T-helper 1 cell treated with Interleukin-12 subunit alpha and Interleukin-12 subunit beta and Interleukin-4 antibody, amounts not matched to agents 30 ng/mL and 1 ng/mL, for 36 hours (primary cell): Measurements from ENCODE around the gene OXER1. TPM values are rescaled to one million over a fixed set of nuclear protein-coding genes. Genes with fewer than 3 reads are reported as not detected.

Experiments
- intact Hi-C: fragments of 100-400 bp; cut with micrococcal nuclease; formaldehyde crosslinking; loops from one replicate; pipeline ENCODE4 v1.15.1; 2024
- total RNA-seq: library from RNA; stranded (reverse); gene quantifications from 2 replicates; pipeline ENCODE4 v1.2.3, GENCODE V29; 2022

Gene OXER1
- total RNA-seq, 1 donor from 2014 or later = 0.49 TPM

DNA sequence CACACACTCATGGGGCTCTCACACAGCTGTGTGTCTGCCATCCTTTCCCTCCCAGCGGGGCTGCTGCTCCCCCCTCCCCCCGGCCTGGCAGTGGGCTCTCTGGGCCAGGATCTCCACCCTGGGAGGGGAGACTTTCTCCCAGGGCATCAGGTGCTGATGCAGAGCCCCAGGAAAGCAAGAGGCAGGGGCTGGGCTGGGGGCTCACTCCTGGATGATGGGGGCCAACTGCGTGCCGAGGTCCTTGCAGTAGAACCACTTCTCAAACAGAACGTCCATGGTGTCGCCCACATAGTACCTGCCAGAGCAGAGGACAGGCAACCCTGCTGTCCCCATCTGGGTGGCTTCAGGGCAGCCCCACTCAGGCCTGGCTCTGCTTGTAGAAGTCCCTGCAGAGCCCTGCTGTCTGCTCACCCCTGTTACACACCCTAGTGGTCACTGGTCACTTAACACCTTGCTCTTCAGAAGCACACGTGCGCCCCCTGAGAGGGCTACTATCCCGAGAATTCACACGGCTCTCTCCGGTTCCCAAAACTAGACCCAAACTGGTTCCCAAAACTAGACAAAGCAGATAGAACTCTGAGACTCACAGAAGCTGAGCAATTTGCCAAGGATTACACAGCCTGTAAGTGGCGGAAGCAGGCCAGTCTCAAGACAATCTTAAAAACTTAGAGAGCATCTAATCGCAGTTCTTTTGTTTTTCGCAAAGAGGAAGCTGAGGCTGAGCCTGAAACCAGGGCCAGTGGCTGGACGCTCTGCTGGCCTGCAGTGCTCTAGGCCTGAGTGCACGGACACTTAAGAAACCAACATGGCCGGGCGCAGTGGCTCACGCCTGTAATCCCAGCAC lies 6.6 kb upstream of the OXER1 start:
- intact Hi-C loops = no loop called here

- intact Hi-C loops = no loop called here
Measured at GRCh38 chr2:42769583-42770287, 5.8 kb upstream of the OXER1 start.

DNA sequence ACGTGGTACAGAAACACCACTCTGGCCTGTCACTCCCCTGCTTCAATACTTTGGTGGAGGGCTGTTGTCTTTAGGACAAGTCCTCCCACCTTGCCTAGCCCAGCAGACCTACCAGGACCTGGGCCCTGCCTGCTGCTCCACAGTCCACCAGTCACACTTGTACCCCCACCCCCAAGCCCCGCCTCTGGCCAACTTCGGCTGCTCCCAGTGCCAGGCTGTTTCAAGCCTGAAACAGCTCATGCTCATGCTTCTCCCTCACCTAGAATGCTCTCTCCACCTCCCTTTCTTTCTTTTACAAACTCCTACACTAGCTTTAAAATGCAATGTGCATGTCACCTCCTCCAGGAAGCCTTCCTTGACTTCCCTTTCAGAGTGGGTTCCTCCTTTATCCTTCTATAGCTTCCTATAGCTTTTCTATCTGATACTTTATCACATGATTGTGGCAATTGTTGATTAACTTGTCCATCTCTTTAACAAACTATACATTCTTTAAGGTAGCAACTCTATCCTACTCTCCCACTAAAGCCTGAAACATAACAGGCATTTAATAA lies 4.8 kb upstream of the OXER1 start:
- intact Hi-C loops = no loop called here

DNA sequence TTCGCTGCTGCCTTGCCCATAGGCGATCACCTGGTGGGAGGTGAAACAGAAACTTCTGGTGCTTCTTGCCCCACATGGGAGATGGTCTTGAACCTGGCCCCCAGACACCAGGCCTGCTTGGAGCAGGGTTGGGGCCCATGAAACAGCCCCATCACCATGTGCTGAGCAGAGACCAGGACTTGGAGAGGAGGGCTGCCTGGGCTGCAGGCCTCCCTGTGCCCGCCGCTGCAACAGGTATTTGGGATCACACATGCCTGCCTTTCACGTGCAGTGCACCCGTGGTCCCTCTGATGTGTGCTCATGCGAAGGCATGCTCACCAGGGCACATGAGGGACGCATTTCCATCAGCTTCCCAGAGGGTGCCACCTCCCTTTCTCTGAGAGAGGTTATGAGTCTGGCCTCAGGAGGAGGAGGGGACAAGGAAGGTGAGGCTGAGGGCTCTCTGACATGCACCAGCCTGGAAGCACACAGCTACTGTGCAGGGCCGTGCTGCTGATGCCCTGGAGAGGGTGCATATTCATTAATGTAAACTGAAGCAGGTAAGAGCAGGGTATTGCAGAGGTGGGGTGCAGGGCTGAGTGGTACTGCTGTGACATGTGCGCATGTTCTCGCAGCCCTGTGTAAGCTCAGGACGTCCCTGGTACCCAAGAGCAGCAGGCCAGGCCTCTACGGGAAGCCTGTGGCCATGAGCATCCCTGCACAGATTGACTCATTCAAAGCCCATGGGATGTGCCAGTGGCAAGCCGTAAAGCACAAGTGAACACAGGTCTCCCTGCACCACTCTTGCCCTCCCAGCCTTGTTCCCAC lies 4.2 kb upstream of the OXER1 start:
- intact Hi-C loops = no loop called here

DNA sequence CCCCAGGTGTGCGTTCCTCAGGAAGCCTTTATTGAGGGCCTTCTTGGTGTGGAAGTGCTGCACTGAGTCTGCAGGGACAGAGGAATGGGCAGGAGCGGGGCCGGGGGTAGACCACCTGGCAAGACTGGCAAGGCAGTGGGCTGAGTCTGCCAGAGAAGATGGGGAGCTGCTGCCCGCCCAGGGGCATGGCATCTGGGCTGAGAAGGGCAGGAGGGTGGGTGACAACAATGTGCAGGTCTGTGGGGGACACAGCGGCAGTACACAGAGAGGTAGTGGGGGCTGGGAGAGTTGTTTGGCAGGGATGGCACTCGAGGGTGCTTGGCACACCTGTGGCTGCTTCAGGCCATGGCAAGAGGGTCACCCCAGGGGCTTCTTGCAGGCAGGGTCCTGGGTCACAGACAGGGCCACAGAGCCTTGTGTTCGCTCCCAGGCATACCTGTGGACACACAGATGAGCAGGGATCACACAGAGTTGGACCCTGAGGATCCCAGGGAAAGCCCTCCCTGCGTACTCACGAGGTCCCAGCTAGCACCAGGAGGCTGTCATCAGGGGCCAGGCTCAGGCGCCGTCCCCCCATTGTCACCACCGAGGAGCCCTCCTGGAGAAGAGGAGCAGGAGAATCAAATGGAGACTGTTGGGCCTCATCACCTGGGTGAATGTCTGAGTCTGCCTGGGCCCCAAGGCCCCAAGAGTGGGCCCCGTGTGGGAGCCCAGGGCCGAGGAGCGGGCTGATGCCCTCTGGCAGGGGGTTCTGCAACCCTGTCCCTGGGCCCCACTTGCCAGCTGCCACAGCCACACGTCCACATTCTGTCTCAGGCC lies 3.4 kb upstream of the OXER1 start:
- intact Hi-C loops = no loop called here

DNA sequence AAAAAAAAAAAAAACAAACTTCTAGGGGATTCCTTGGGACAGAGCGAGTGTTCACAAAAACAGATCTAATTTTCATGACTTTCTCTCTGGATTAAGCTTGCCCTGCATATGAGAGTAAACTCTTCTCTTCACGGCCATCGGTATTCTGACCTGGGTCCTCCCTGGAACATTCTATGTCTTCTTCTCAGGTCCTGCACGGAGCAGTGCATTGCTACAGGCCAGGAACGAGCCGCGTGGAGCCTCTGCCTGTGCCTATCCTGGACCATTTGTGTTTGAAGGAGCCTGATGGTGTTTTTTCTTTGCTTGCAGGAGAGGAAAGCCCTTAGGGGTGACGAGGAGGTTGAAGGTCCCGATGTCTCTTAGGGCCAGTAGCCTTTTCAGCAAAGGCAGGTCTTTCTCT lies 1.8 kb upstream of the OXER1 start:
- intact Hi-C loops = no loop called here

GRCh38 chr2:42764901-42765300 lies 966 bp upstream of the OXER1 start:
- intact Hi-C loops = no loop called here

GRCh38 chr2:42762823-42763804 lies 821 bp downstream of the OXER1 start:
- intact Hi-C loops = no loop called here

DNA sequence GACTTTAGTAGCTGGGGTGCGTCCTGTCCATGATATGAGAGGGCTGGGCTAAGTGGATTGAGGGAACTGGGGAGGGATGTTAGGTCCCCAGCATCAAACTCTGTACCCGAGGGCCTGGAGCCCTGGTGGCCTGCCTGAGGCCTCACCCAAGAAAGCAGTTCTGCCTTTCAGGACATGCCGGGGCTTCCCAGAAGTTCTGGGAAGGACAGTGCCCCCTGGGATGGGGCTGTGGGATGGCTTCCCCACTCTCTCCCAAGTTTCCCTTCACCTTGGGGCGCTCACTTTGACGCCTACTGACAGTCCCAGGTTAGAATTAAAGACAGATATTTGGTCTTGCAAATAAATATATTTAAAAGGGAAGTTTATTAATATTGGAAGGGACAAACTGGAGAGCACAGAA lies 1.8 kb downstream of the OXER1 start:
- intact Hi-C loops = no loop called here

- intact Hi-C loops = no loop called here
Measured at GRCh38 chr2:42761554-42761953, 2.4 kb downstream of the OXER1 start.

GRCh38 chr2:42758751-42759150 lies 5.2 kb downstream of the OXER1 start:
- intact Hi-C loops = no loop called here

DNA sequence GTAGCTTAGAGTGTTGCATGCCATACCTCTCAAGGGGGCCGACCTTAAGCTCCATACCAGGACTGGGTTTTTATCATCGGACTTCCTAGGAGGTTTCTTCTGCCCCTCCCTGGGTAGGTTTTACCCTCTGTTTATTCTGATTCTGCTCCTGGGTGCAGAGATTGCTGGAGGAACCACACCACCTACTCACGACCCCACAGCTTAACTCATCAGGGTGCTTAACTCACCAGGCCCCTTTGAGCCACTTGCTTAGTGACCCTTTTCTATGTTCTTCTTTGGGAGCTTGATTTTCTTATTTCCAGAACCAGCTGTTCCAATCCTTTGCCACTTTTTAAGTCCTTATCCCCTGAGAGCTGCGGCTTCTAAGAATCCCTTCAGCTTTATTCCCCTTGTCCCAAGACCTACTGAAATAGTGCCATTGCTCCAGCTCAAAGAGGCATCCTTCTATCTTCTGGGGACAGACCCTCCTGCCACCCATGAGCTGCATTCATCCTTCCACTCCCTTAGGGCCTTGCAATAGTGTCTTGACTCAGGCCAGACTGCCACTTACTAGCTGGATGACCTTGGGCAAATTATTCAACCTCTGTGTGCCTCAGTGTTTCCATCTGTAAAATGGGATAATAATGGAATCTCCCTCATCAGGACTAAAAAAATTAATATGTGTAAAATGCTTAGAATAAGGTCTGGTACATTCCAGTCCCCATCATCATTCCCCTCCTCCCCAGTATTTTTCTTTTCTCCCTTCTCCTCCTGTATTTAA lies 5.8 kb downstream of the OXER1 start:
- intact Hi-C loops = no loop called here

DNA sequence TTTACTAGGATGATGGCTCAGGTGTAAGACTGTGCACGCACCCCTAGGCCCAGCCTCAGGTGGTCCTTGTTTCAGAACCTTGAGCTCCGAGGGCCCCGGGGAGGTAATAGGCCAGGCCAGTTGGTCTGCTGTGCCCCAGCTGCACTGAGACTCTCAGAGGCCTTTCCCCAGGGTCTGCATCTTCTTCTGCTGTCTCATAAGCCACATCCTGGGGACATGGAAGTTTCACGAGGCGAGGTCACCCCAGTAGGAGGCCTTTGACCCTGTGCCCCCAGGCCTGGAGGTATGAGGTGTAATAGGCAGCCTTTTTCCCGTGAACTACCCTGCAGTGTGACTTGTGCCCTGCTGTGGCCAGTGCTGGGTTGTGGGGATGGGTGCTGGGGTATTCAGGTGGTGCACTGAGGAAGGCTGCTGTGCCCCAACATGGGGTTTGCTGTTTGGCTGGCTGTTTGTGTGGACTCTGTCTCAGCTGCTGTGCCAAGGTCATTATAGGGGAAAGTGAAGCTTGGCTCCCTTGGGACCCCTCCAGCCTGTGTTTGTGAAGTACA lies 6.9 kb downstream of the OXER1 start:
- intact Hi-C loops = no loop called here

GRCh38 chr2:42756150-42756775 lies 7.7 kb downstream of the OXER1 start:
- intact Hi-C loops = no loop called here

DNA sequence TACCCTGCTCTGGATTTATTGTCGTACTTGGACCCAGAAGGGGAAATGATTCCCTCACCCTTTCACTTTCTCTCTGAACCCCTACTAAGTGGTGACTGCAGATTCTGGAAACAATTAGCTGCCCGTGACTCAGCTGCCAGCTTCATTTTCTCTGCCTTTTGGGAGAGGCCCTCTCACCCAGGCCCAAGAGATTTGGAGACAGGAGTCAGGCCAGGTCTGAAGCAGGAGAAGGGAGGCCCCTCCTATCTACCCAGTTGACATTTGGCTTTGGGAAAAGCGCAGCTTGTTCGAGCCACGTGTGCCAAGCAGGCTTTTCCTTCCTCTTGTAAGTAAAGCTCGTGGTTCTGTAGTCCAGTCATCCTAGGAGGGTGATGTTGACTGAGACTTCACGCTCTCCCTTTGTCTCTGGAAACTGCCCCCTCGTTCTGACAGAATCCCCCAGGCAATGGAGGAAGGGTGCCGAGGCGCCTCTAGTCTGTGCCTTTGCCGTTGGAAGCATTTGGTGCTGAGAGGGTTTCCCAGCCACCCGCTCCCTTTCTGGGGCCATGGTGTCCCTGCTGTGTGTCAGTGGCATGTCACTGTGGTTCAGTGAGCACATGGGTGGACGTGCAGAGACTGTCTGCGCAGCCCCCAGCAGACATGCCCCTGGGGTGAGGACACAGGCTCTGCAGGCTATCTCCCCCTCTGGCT lies 8.6 kb downstream of the OXER1 start:
- intact Hi-C loops = no loop called here

GRCh38 chr2:42754776-42755140 lies 9.2 kb downstream of the OXER1 start:
- intact Hi-C loops = no loop called here

GRCh38 chr2:42754021-42754775 lies 9.7 kb downstream of the OXER1 start:
- intact Hi-C loops = no loop called here
